Transverse colon (tissue), 4 donors: Measurements from ENCODE around the gene MBNL1. TPM values are rescaled to one million over a fixed set of nuclear protein-coding genes. Genes with fewer than 3 reads are reported as not detected.
A peak's percentile ranks its signal among the peaks of the same experiment; 100 is the strongest.

Experiments used
- DNase-seq: peaks from one replicate; pipeline ENCODE4 v3.0.0-alpha.2; 2019
- H3K27ac ChIP-seq, 4 donors: fragments of 200-600 bp; sonication (generic); 2 replicates each; pipeline ENCODE4 v1.5.1; 2016 to 2018; ENCODE audit warnings: inconsistent platforms in 4 of 4
- H3K27me3 ChIP-seq: fragments of 200-600 bp; sonication (generic); 2 replicates; pipeline ENCODE4 v1.5.1; 2017; ENCODE audit warnings: inconsistent platforms
- H3K36me3 ChIP-seq, 4 donors: fragments of 200-600 bp; sonication (generic); 2 replicates each; pipeline ENCODE4 v1.5.1; 2017 to 2019; ENCODE audit warnings: inconsistent platforms in 4 of 4
- H3K4me1 ChIP-seq, 4 donors: fragments of 200-600 bp; sonication (generic); 2 replicates each; pipeline ENCODE4 v1.5.1; 2017 to 2020; ENCODE audit warnings: inconsistent platforms in 4 of 4
- H3K4me3 ChIP-seq, 4 donors: fragments of 200-600 bp; sonication (generic); 1 replicate in 1 of 4; 2 replicates in 3 of 4; pipeline versions ENCODE4 v1.5.1 to v1.6.1; 2017 to 2019; ENCODE audit warnings: inconsistent platforms in 4 of 4
- H3K9me3 ChIP-seq, 2 donors: fragments of 200-600 bp; sonication (generic); 2 replicates each; pipeline ENCODE4 v1.5.1; 2017 to 2019; ENCODE audit warnings: inconsistent platforms in 2 of 2
- CTCF ChIP-seq, 5 experiments: fragments of 200-600 bp in 3 of 5; fragments of 450-650 bp in 2 of 5; sonication (generic) in 3 of 5; IDR thresholded peaks; 1 replicate in 2 of 5; 2 replicates in 3 of 5; pipeline ENCODE4 v1.5.1; 2016 to 2017; ENCODE audit warnings: antibody characterized with exemption in 5 of 5, inconsistent platforms in 3 of 5, mild to moderate bottlenecking in 2 of 5, moderate library complexity in 1 of 5
- EP300 ChIP-seq: sonication (generic); formaldehyde crosslinking; IDR thresholded peaks from one replicate; pipeline ENCODE4 v1.6.1; 2017; ENCODE audit warnings: antibody characterized with exemption, low read depth
- POLR2A ChIP-seq: fragments of 450-650 bp; IDR thresholded peaks from one replicate; pipeline ENCODE4 v1.6.1; 2016; ENCODE audit warnings: antibody characterized with exemption, mild to moderate bottlenecking, moderate library complexity
- POLR2AphosphoS5 ChIP-seq, 3 donors: sonication (generic); formaldehyde crosslinking; IDR thresholded peaks; one replicate each; pipeline ENCODE4 v1.6.1; 2016; ENCODE audit warnings: antibody characterized with exemption in 3 of 3
- WGBS, 2 donors: methylation state at CpG; one replicate each; pipeline ENCODE4 v1.1.5; 2018; ENCODE audit warnings: low coverage in 1 of 2; 5-methylcytosine and 5-hydroxymethylcytosine counted together
- in situ Hi-C, 4 donors: fragments of 200-750 bp; cut with MboI; loops; one replicate each; pipeline versions ENCODE4 v1.15.0 to v1.15.1; 2017; ENCODE audit warnings: low sequenced_read_pairs in 3 of 4, low pct_ligation_motif_present in 1 of 4, low pct_unique_long_range_greater_than_20kb in 1 of 4
- intact Hi-C: fragments of 100-400 bp; cut with DNase I; formaldehyde crosslinking; loops from one replicate; pipeline ENCODE4 v1.15.1; 2023; ENCODE audit warnings: low total_unique reads
- total RNA-seq, 4 donors: library from RNA; depleted of rRNA; stranded (reverse); fragments of >200 nt; gene quantifications; one replicate each; pipeline ENCODE4 v1.1.0, GENCODE V29; 2016

The MBNL1 gene
- total RNA-seq, 4 donors from 2014 or later = 232 to 658 (median 509) TPM

DNA sequence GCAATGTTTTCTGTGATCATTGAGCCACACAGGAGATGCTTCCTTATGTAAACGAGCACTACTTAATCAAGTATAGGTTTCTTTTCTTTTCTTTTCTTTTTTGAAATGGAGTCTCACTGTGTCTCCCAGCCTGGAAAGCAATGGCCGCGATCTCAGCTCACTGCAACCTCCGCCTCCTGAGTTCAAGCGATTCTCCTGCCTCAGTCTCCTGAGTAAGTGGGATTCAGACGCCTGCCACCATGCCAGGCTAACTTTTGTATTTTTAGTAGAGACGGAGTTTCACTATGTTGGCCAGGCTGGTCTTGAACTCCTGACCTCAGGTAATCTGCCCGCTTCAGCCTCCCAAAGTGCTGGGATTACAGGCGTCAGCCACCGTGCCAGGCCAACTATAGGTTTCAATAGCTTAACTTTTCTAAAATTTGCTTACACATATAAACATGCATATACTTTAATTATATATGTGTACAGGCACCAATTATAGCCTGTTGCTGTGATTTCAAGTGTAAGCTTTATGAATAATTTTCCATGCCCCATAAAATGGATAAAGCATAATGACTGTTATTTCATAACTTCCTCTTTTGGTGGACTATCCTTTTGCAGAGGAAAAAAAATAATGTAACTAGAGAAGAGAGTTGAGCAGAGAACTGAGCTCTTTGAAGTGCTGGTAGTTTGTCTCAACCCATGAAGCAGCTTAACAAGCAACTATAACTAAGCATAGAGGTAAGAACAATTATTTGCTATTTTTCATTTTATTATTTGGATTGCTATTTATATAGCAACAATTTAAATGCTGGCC is 24.8 kb upstream of the MBNL1 start:
- 47 to 63% methylated on average over 2 to 10 of the region's 10 CpGs for WGBS, 2 donors
- in situ Hi-C loops = no loop called here
- no peaks in the 10 kb centered on the region for H3K36me3 ChIP-seq
- H3K4me1 ChIP-seq = peaks cover 0 to 18% (median 5%) of the 10 kb centered on the region in 4 donors
- intact Hi-C loops = no loop called here
- H3K4me3 ChIP-seq = peak overlapping the region in 2 of 4 donors; percentile 8 to 31
- H3K27ac ChIP-seq = peak overlapping the region; percentile 62 to 76 (median 67)
- no peak for DNase-seq
- H3K27me3 ChIP-seq = no peaks in the 10 kb centered on the region
- no peaks in the 10 kb centered on the region for H3K9me3 ChIP-seq
- TF ChIP-seq CTCF (IDR thresholded peaks at IDR 0.05) = no peak
- TF ChIP-seq POLR2A = peak; percentile 34
- peak in 1 of 3 donors; percentile 20 for TF ChIP-seq POLR2AphosphoS5 (IDR thresholded peaks at IDR 0.05)
- TF ChIP-seq EP300 = no peak

DNA sequence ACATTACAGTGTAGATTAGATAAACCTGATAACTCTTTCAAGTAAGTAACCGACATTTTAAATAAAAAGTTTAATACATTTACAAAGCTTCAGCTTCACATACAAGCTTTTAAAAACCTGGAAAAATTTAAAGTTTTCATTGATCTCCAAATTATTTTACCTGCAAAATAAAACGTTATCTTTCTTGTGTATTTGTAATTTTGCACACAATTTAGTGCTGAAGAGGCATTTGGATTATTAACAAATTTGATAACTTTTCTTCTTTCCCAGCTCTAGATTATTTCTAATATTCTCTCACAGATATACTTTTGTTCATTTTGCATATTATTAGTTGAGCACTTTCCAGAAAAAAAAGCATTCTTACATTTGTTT is 24.2 kb upstream of the MBNL1 start:
- Histone ChIP-seq H3K27ac (peak overlapping the region in 3 of 4 donors; percentile 62 to 76 (median 66)), H3K36me3 (no peaks in the 10 kb centered on the region), H3K9me3 (no peaks in the 10 kb centered on the region), H3K4me3 (peak overlapping the region in 1 of 4 donors; percentile 31), H3K27me3 (no peaks in the 10 kb centered on the region), H3K4me1 (peaks cover 0 to 18% (median 5%) of the 10 kb centered on the region in 4 donors)
- in situ Hi-C loops (no loop called here), intact Hi-C loops (no loop called here)
- no peak for TF ChIP-seq CTCF (IDR thresholded peaks at IDR 0.05)
- no peak for TF ChIP-seq EP300
- TF ChIP-seq POLR2A = no peak
- TF ChIP-seq POLR2AphosphoS5 (IDR thresholded peaks at IDR 0.05) = no peak
- 59 to 87% methylated on average over 2 of the region's 2 CpGs for WGBS, 2 donors
- no peak for DNase-seq

DNA sequence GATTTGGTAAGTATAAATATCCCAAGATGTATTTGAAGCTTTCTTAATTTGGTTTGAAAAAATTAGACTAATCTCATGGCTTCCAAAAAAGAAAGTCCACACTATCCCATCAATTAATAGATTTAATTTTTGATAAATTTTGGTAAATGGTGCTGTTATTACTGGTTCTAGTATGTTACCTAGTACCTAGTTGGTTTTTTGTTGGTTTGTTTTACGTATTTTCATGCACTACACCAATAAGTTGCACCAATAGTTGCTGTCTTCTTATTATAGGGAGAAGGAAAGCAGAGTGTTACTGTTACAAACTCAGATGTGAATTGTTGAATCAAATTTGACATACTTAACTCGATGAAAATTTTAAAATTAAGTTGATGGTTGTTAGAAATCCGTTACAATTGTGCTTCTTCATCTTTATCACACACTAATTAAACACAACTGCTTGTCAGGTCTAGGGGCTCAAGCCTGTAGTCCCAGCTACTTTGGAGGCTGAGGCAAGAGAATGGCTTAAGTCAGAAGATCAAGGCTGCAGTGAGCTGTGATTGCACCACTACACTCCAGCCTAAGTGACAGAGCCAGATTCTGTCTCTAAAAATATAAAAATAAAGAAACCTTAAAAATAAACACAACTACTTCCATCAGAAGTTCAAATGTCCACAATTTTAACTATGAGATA is 23.1 kb upstream of the MBNL1 start:
- intact Hi-C loops = no loop called here
- Histone ChIP-seq H3K27me3 (no peaks in the 10 kb centered on the region), H3K36me3 (no peaks in the 10 kb centered on the region), H3K4me1 (peaks cover 0 to 18% (median 5%) of the 10 kb centered on the region in 4 donors), H3K27ac (peak overlapping the region; percentile 6 to 66 (median 10)), H3K4me3 (peak overlapping the region in 1 of 4 donors; percentile 31), H3K9me3 (no peaks in the 10 kb centered on the region)
- WGBS, 2 donors = 75 to 90% methylated on average over 2 to 3 of the region's 3 CpGs
- TF ChIP-seq POLR2AphosphoS5 (IDR thresholded peaks at IDR 0.05) = no peak
- no peak for TF ChIP-seq POLR2A
- no peak for DNase-seq
- in situ Hi-C loops = no loop called here

DNA sequence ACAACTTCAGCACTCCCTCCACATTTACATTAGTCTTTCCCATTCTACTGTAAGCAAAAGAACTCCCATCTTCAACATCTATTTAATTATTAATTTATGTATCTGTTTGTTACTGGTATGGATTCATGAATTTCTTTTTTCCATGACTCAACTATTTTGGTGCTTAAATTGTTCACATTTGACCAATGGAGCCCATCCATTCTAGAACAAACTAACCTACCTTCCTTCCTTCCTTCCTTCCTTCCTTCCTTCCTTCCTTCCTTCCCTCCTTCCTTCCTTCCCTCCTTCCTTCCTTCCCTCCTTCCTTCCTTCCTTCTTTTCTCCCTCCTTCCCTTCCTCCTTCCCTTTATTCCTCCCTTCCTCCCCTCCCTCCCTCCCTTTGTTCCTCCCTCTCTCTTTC is 16.8 kb upstream of the MBNL1 start:
- Histone ChIP-seq H3K27me3 (no peaks in the 10 kb centered on the region), H3K36me3 (no peaks in the 10 kb centered on the region), H3K27ac (no peak overlapping the region), H3K4me1 (peaks cover 0 to 23% (median 0%) of the 10 kb centered on the region in 4 donors), H3K4me3 (no peak overlapping the region), H3K9me3 (no peaks in the 10 kb centered on the region)
- intact Hi-C loops = no loop called here
- TF ChIP-seq EP300 (no peak), POLR2A (no peak), POLR2AphosphoS5 (IDR thresholded peaks at IDR 0.05) (no peak), CTCF (IDR thresholded peaks at IDR 0.05) (no peak)
- no peak for DNase-seq
- in situ Hi-C loops = loop anchor here in 1 of 4 donors (25.0 kb wide), 1 partner anchor 185 kb away; no protein-coding TSS in a partner anchor
